AG04449 (cell line): ENCODE data around the gene NOTCH2.
A peak's percentile ranks its signal among the peaks of the same experiment; 100 is the strongest.

Source experiments
- CTCF ChIA-PET: fragments of 350-600 bp; formaldehyde crosslinking; extraction: SDS; loops from one replicate; lab custom pipeline; 2021; ENCODE audit warnings: antibody characterized with exemption; lab: Yijun Ruan, JAX
- POLR2A ChIA-PET: fragments of 400-600, 350-600 bp; formaldehyde crosslinking; extraction: SDS; loops from one replicate; lab custom pipeline; 2020; ENCODE audit warnings: antibody characterized with exemption, inconsistent platforms; lab: Yijun Ruan, JAX
- DNase-seq: peaks from one replicate; pipeline ENCODE4 v3.0.0-alpha.2; 2010; ENCODE audit warnings: low read depth, low spot score
- H3K4me3 ChIP-seq: 2 replicates; pipeline ENCODE4 v1.5.1; 2011; ENCODE audit warnings: low read depth, mild to moderate bottlenecking, control low read depth, low read length
- CTCF ChIP-seq: IDR thresholded peaks from one replicate; pipeline ENCODE4 v1.5.1; 2011; ENCODE audit warnings: mild to moderate bottlenecking, moderate library complexity, low read length, control low read depth, inconsistent platforms; ENCODE audit not compliant: insufficient read depth; ENCODE audit errors: missing control alignments

NOTCH2 gene

GRCh38 chr1:119879510-119880434 lies 189.7 kb downstream of the NOTCH2 start:
- POLR2A ChIA-PET = no interaction called here
- H3K4me3 ChIP-seq = no peak overlapping the region
- CTCF ChIA-PET = interaction anchor here (0.8 to 2.3 kb wide), 4 partner anchors 8 to 41 kb away, joined by 3 to 8 read pairs (median 6); no protein-coding TSS in a partner anchor
- TF ChIP-seq CTCF = no peak
- DNase-seq = no peak

- no peak for DNase-seq
- no peak for TF ChIP-seq CTCF
- ChIA-PET CTCF (interaction anchor here (0.7 to 2.3 kb wide), 5 partner anchors 8 to 70 kb away, joined by 3 to 8 read pairs (median 5); no protein-coding TSS in a partner anchor), POLR2A (no interaction called here)
- H3K4me3 ChIP-seq = no peak overlapping the region
These were observed 191.3 kb downstream of the NOTCH2 start for GRCh38 chr1:119878171-119878570.

- CTCF ChIA-PET = interaction anchor here (1.2 to 2.2 kb wide), 5 partner anchors 8 to 14 kb away, joined by 3 to 15 read pairs (median 5); no protein-coding TSS in a partner anchor
These were observed 195.3 kb downstream of the NOTCH2 start for GRCh38 chr1:119874186-119874585.

GRCh38 chr1:119873135-119874015 lies 196.1 kb downstream of the NOTCH2 start:
- CTCF ChIA-PET = interaction anchor here (1.0 to 2.2 kb wide), 6 partner anchors 8 to 64 kb away, joined by 3 to 15 read pairs (median 4); no protein-coding TSS in a partner anchor
- no peak for TF ChIP-seq CTCF
- no peak overlapping the region for H3K4me3 ChIP-seq
- POLR2A ChIA-PET = interaction anchor here (0.6 kb wide), 1 partner anchor 59 kb away, joined by 3 read pairs; no protein-coding TSS in a partner anchor
- peak; percentile 61 for DNase-seq

More at GRCh38 chr1:119874186-119874585, 195.3 kb downstream of the NOTCH2 start:
- no peak overlapping the region for H3K4me3 ChIP-seq
- no peak for TF ChIP-seq CTCF
- no peak for DNase-seq
- POLR2A ChIA-PET = no interaction called here

- ChIA-PET POLR2A (no interaction called here), CTCF (interaction anchor here (0.6 to 4.1 kb wide), 7 partner anchors 11 to 66 kb away, joined by 3 to 33 read pairs (median 3); partner anchors contain the start of gene ADAM30)
- no peak for TF ChIP-seq CTCF
- DNase-seq = no peak
- H3K4me3 ChIP-seq = no peak overlapping the region
These were observed 197.6 kb downstream of the NOTCH2 start for GRCh38 chr1:119871881-119872280.
